COR-L47 (cell line): ENCODE data around the gene GAGE10.
"Not testable (repeated sequence)": the region's sequence is repeated elsewhere in the genome, so short reads cannot be mapped to it uniquely, and the experiment has no call there.

Source experiments
- DNase-seq: peaks from one replicate; lab custom pipeline; 2025; lab: John Stamatoyannopoulos, UW

GAGE10 gene

DNA sequence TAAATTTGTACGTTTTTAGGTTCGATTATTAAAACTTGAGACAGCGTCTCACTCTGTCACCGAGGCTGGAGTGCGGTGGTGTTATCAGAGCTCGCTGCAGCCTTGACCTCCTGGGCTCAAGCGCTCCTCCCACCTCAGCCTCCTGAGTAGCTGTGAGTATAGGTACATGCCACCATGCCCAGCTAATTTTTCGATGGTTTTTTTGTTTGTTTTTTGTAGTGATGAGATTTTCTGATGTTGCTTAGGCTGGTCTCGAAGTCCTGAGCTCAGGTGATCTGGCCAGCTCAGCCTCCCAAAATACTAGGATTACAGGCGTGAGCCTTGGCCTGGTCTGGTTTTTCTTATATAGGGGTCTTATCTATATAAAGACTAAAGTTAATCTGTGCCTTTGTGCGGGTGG, 27.0 kb downstream of the GAGE10 start:
- DNase-seq: not testable (repeated sequence)

DNA sequence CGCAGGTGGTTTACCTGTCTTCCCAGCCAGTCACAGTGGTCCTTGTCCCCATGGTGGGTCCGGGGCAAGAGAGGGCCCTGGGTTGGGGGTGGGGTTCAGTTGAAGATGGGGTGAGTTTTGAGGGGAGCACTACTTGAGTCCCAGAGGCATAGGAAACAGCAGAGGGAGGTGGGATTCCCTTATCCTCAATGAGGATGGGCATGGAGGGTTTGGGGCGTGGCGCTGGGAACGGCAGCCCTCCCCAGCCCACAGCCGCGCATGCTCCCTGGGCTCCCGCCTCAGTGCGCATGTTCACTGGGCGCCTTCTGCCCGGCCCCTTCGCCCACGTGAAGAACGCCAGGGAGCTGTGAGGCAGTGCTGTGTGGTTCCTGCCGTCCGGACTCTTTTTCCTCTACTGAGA, 27.8 kb downstream of the GAGE10 start, which contains the start of gene GAGE13:
TSS of gene GAGE13 (plus strand) at position 301 of the 400 bp plus-strand sequence. CDS start 1,156 bp downstream, outside the sequence.
- not testable (repeated sequence) for DNase-seq

GRCh38 chrX:49331841-49332240, 28.4 kb downstream of the GAGE10 start:
- not testable (repeated sequence) for DNase-seq

DNA sequence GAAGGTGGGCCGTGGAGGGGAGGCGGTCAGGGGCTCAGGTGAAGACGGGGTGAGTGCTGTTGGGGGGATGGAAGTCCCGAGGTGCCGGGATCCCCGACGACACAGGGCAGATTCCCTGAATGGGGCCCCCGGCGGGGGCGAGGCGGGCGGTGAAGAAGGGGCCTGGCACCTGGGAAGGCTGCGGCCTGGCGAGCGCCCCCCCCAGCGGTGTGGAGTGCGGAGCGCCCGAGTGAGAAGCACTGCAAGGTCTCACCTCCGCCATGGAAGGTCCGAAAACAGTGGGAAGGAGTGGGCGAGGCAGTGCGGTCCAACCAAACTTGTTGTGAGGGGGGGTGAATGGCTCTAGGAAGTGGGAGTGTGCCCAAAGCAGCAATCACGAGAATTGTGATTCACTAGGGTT, 38.0 kb downstream of the GAGE10 start:
- DNase-seq: not testable (repeated sequence)

DNA sequence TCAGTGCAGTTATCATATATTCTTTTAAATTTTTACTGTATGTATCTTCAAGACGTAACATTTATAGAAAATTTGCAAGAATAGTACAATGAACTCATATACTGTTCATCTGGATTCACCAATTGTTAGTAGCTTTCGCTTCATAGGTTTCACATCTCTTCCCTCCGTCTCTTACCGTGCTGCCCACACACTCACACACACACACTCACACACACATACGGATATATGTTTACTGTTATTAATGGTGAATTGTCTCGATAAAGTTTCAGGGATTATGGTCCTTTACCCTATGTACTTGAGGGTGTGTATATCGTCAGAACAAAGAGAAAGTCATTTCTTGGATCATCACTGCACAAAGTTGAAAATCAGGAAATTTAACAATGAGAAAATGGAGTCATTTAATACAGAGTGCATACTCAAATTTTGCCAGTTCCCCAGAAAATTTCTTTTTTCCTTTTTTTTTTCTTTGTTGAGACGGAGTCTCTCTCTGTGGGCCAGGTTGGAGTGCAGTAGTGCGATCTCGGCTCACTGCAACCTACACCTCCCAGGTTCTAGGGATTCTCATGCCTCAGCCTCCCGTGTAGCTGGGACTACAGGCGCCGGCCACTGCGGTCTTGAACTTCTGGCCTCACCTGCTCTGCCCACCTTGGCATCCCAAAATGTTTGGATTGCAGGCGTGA, 41.2 kb downstream of the GAGE10 start:
- DNase-seq: not testable (repeated sequence)

DNA sequence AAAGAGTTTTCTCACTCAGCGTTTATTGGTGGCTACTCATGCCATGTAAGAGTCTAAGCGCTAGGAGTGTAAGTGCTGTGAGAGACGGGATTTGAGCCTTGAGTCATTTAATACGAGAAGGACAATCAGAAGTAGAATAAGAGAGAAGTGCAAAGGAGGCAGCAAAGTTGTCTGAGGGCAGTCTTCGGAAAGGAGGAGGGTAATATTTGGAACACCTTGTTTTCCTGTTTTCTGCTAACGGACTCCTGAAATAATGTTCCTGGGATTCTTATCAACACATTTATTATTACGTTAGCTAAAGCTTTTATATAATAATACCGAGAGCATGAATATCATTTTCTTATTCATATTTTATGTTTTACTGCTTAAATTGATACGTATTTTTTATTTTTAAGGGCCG, 42.0 kb downstream of the GAGE10 start:
- not testable (repeated sequence) for DNase-seq

- DNase-seq: not testable (repeated sequence)
These were observed 42.7 kb downstream of the GAGE10 start for GRCh38 chrX:49346150-49346549.
